H1 (cell line): ENCODE data around the gene MARCHF3. TPM values are rescaled to one million over a fixed set of nuclear protein-coding genes. Genes with fewer than 3 reads are reported as not detected.

Experiments
- CTCF ChIA-PET: fragments of 300-600 bp; sonication (Branson Sonifier 250); formaldehyde crosslinking; loops from one replicate; lab custom pipeline; 2021; ENCODE audit not compliant: partially characterized antibody; lab: Charles Lee
- POLR2A ChIA-PET: fragments of 300-600 bp; sonication (Branson Sonifier 250); formaldehyde crosslinking; loops from one replicate; lab custom pipeline; 2021; ENCODE audit warnings: inconsistent platforms; ENCODE audit not compliant: partially characterized antibody; lab: Charles Lee
- DNase-seq, 2 experiments: peaks; one replicate each; pipeline versions ENCODE4 v3.0.0 to v3.0.0-alpha.2; 2010 to 2022; ENCODE audit warnings: low spot score in 2 of 2, low read depth in 1 of 2, mixed read lengths in 1 of 2
- FAIRE-seq: peaks from 2 replicates; lab custom pipeline; 2011; peaks lifted over from hg19 to GRCh38; lab: Jason Lieb, UNC
- H2AFZ ChIP-seq: 2 replicates; pipeline ENCODE4 v1.8.1; 2012; ENCODE audit warnings: low read length, inconsistent platforms
- H2AK5ac ChIP-seq: 2 replicates; pipeline ENCODE4 v1.6.1; 2013; ENCODE audit warnings: low read depth, low read length
- H2BK120ac ChIP-seq: replicated peaks from 2 replicates; pipeline ENCODE3; 2013; ENCODE audit warnings: low read depth, low read length, inconsistent platforms
- H2BK12ac ChIP-seq: 2 replicates; pipeline ENCODE4 v1.6.1; 2013; ENCODE audit warnings: low read depth, low read length
- H2BK15ac ChIP-seq: 2 replicates; pipeline ENCODE4 v1.6.1; 2013; ENCODE audit warnings: low read length
- H2BK20ac ChIP-seq: 2 replicates; pipeline ENCODE4 v1.6.1; 2013; ENCODE audit warnings: low read length
- H2BK5ac ChIP-seq: 2 replicates; pipeline ENCODE4 v1.6.1; 2013; ENCODE audit warnings: low read depth, low read length
- H3K14ac ChIP-seq: 2 replicates; pipeline ENCODE4 v1.6.1; 2013; ENCODE audit warnings: inconsistent platforms; ENCODE audit not compliant: insufficient read length
- H3K18ac ChIP-seq: 2 replicates; pipeline ENCODE4 v1.6.1; 2013; ENCODE audit warnings: low read length; ENCODE audit errors: extremely low read depth
- H3K23ac ChIP-seq: 2 replicates; pipeline ENCODE4 v1.6.1; 2013; ENCODE audit warnings: inconsistent platforms; ENCODE audit not compliant: insufficient read length
- H3K23me2 ChIP-seq: 2 replicates; pipeline ENCODE4 v1.6.1; 2013; ENCODE audit warnings: low read depth, low read length
- H3K27ac ChIP-seq: 2 replicates; pipeline ENCODE4 v1.6.1; 2011; ENCODE audit warnings: low read depth, low read length, inconsistent platforms
- H3K27me3 ChIP-seq, 4 experiments: replicated peaks in 1 of 4; 1 replicate in 1 of 4; 2 replicates in 3 of 4; pipeline versions ENCODE4 v1.6.1 to v1.8.1; 2011 to 2013; ENCODE audit warnings: low read length in 3 of 4, mild to moderate bottlenecking in 3 of 4, inconsistent platforms in 2 of 4, mixed read lengths in 2 of 4, moderate library complexity in 1 of 4; ENCODE audit not compliant: control insufficient read depth in 3 of 4, insufficient read depth in 3 of 4; ENCODE audit errors: extremely low read depth in 1 of 4
- H3K36me3 ChIP-seq, 4 experiments: 2 replicates each; pipeline versions ENCODE4 v1.6.1 to v1.8.1; 2011 to 2013; ENCODE audit warnings: mild to moderate bottlenecking in 4 of 4, low read length in 3 of 4, moderate library complexity in 2 of 4, control low read depth in 1 of 4, inconsistent platforms in 1 of 4; ENCODE audit not compliant: insufficient read depth in 4 of 4, control insufficient read depth in 2 of 4
- H3K4ac ChIP-seq: replicated peaks from 2 replicates; pipeline ENCODE3; 2013; ENCODE audit warnings: low read length, low read depth, mixed read lengths, inconsistent platforms; ENCODE audit not compliant: insufficient read length
- H3K4me1 ChIP-seq, 4 experiments: replicated peaks in 1 of 4; 1 replicate in 1 of 4; 2 replicates in 3 of 4; pipeline versions ENCODE4 v1.6.1 to v1.8.1; 2011 to 2013; ENCODE audit warnings: low read length in 3 of 4, inconsistent platforms in 2 of 4, mixed read lengths in 1 of 4; ENCODE audit not compliant: insufficient read depth in 4 of 4, control insufficient read depth in 3 of 4
- H3K4me2 ChIP-seq, 2 experiments: 2 replicates each; pipeline versions ENCODE4 v1.6.1 to v1.8.1; 2011 to 2013; ENCODE audit warnings: low read depth in 2 of 2, low read length in 2 of 2, control low read depth in 1 of 2, inconsistent platforms in 1 of 2, mild to moderate bottlenecking in 1 of 2; ENCODE audit not compliant: insufficient read depth in 1 of 2
- H3K4me3 ChIP-seq, 4 experiments: fragments of 200-600, 300-600 bp in 1 of 4; sonication (generic), shearing (Covaris generic), sonication (Bioruptor Twin) in 1 of 4; 2 replicates each; pipeline versions ENCODE4 v1.5.1 to v1.8.1; 2011 to 2016; ENCODE audit warnings: low read length in 4 of 4, low read depth in 3 of 4, control low read depth in 2 of 4, inconsistent platforms in 2 of 4, mild to moderate bottlenecking in 2 of 4, mixed read lengths in 1 of 4, moderate library complexity in 1 of 4; ENCODE audit not compliant: insufficient read depth in 2 of 4; ENCODE audit errors: extremely low read depth in 1 of 4
- H3K56ac ChIP-seq: replicated peaks from 2 replicates; pipeline ENCODE3; 2013; ENCODE audit warnings: low read depth, mild to moderate bottlenecking, mixed read lengths, low read length, inconsistent platforms; ENCODE audit not compliant: insufficient read length
- H3K79me1 ChIP-seq: 2 replicates; pipeline ENCODE4 v1.6.1; 2013; ENCODE audit warnings: low read depth, low read length, control low read depth
- H3K79me2 ChIP-seq, 2 experiments: 2 replicates each; pipeline versions ENCODE4 v1.6.1 to v1.8.1; 2012 to 2013; ENCODE audit warnings: low read length in 2 of 2, mild to moderate bottlenecking in 2 of 2, inconsistent platforms in 1 of 2; ENCODE audit not compliant: insufficient read depth in 2 of 2, control insufficient read depth in 1 of 2
- H3K9ac ChIP-seq, 4 experiments: replicated peaks in 1 of 4; 1 replicate in 1 of 4; 2 replicates in 3 of 4; pipeline versions ENCODE4 v1.6.1 to v1.8.1; 2011 to 2013; ENCODE audit warnings: low read depth in 3 of 4, low read length in 3 of 4, control low read depth in 2 of 4, mild to moderate bottlenecking in 2 of 4, moderate library complexity in 2 of 4, inconsistent platforms in 1 of 4; ENCODE audit errors: extremely low read depth in 1 of 4
- H3K9me3 ChIP-seq, 2 experiments: 2 replicates each; pipeline versions ENCODE4 v1.6.1 to v1.8.1; 2012 to 2013; ENCODE audit warnings: mild to moderate bottlenecking in 2 of 2, moderate library complexity in 2 of 2, control low read depth in 1 of 2, inconsistent platforms in 1 of 2, low read depth in 1 of 2, low read length in 1 of 2, mixed read lengths in 1 of 2; ENCODE audit not compliant: insufficient read depth in 2 of 2
- H4K20me1 ChIP-seq, 2 experiments: replicated peaks in 1 of 2; 2 replicates each; pipeline versions ENCODE3 to v1.8.1; 2011 to 2013; ENCODE audit warnings: inconsistent platforms in 2 of 2, low read length in 2 of 2, mild to moderate bottlenecking in 1 of 2; ENCODE audit not compliant: insufficient read depth in 2 of 2, control insufficient read depth in 1 of 2
- H4K5ac ChIP-seq: 2 replicates; pipeline ENCODE4 v1.6.1; 2013; ENCODE audit warnings: low read length, low read depth, mixed read lengths, inconsistent platforms; ENCODE audit not compliant: insufficient read length
- H4K8ac ChIP-seq: 2 replicates; pipeline ENCODE4 v1.8.0; 2013; ENCODE audit warnings: mild to moderate bottlenecking, moderate library complexity, low read length, inconsistent platforms; ENCODE audit not compliant: insufficient read depth; ENCODE audit errors: extremely low read depth
- H4K91ac ChIP-seq: replicated peaks from 2 replicates; pipeline ENCODE3; 2013; ENCODE audit warnings: low read length, mixed read lengths, inconsistent platforms; ENCODE audit not compliant: insufficient read length
- BACH1 ChIP-seq: IDR thresholded peaks from 2 replicates; pipeline ENCODE4 v1.6.1; 2012; ENCODE audit warnings: low read length, improper control_type of control experiment
- CHD2 ChIP-seq: IDR thresholded peaks from 2 replicates; pipeline ENCODE4 v1.6.1; 2012; ENCODE audit warnings: low read length, improper control_type of control experiment
- EZH2 ChIP-seq: fragments of 200-600 bp; sonication (generic); IDR thresholded peaks from 2 replicates; pipeline ENCODE4 v1.7.1; 2012; ENCODE audit warnings: low read depth, mild to moderate bottlenecking, moderate library complexity, low read length, inconsistent platforms; ENCODE audit not compliant: severe bottlenecking
- GTF2F1 ChIP-seq: IDR thresholded peaks from 2 replicates; pipeline ENCODE4 v1.6.1; 2012; ENCODE audit warnings: low read depth, low read length, improper control_type of control experiment, borderline replicate concordance
- KDM5A ChIP-seq: fragments of 200-600 bp; IDR thresholded peaks from 2 replicates; pipeline ENCODE4 v1.7.1; 2012; ENCODE audit warnings: mild to moderate bottlenecking, low read length, inconsistent platforms, mixed read lengths
- NRF1 ChIP-seq: IDR thresholded peaks from 2 replicates; pipeline ENCODE4 v1.6.1; 2011; ENCODE audit warnings: mild to moderate bottlenecking, low read depth, low read length, improper control_type of control experiment
- SAP30 ChIP-seq: fragments of 300-600 bp; sonication (generic); IDR thresholded peaks from 2 replicates; pipeline ENCODE4 v1.7.1; 2012; ENCODE audit warnings: low read length, moderate library complexity, mild to moderate bottlenecking, inconsistent platforms; ENCODE audit not compliant: insufficient read depth, insufficient replicate concordance
- SP2 ChIP-seq: IDR thresholded peaks from 2 replicates; pipeline ENCODE4 v1.6.1; 2012; ENCODE audit warnings: mild to moderate bottlenecking, low read length, inconsistent platforms
- SUZ12 ChIP-seq: fragments of 200-600 bp; sonication (generic); IDR thresholded peaks from 2 replicates; pipeline ENCODE4 v1.6.1; 2012; ENCODE audit warnings: mild to moderate bottlenecking, inconsistent platforms, low read length, moderate library complexity, mixed read lengths
- polyA plus RNA-seq, 7 experiments: library from polyadenylated mRNA; depleted of rRNA in 3 of 7; stranded (reverse) in 5 of 7; unstranded in 2 of 7; fragments of >200 nt in 5 of 7; fragments of 200-250 nt in 2 of 7; gene quantifications; 1 replicate in 5 of 7; 2 replicates in 1 of 7; 4 replicates in 1 of 7; pipeline versions ENCODE4 v1.2.1 to v1.2.3, GENCODE V29; 2011 to 2013; ENCODE audit warnings: missing spikeins in 2 of 7, mixed read lengths in 2 of 7
- total RNA-seq: library from RNA; stranded (reverse); fragmentation: NEBNext Ultra II Directional; extraction: Animal tissue kit (Norgen Biotek cat#: 25700); gene quantifications from 2 replicates; pipeline ENCODE4 v1.2.1, GENCODE V29; 2021
- TF ChIP-seq, protein P1 (sequence below): IDR thresholded peaks from 2 replicates; pipeline ENCODE4 v1.6.1; 2012; ENCODE audit warnings: inconsistent platforms

The MARCHF3 gene
- total and polyA plus RNA-seq, 2 of the 8 experiments (the other 6 are each of a cell fraction or from before 2014, with no cell fraction given), result 12.0 to 16.9 TPM

- Histone ChIP-seq H3K9me3 (no peaks in the 10 kb centered on the region), H3K27ac (no peak overlapping the region), H3K79me1 (no peaks in the 10 kb centered on the region; the same call in 1 of the 2 replicates), H3K4me3 (no peak overlapping the region), H2BK20ac (no peak overlapping the region), H2BK5ac (no peak overlapping the region), H4K5ac (no peak overlapping the region), H3K4me2 (no peak overlapping the region), H2AFZ (no peak overlapping the region), H4K8ac (no peak overlapping the region), H2BK15ac (no peak overlapping the region), H4K91ac (no peak overlapping the region), H4K20me1 (peaks cover 0 to 1% of the 10 kb centered on the region in 2 experiments), H3K79me2 (peaks cover 0 to 10% of the 10 kb centered on the region in 2 experiments; a peak in 2 of 4 replicates), H3K56ac (no peak overlapping the region), H3K36me3 (no peaks in the 10 kb centered on the region), H2BK120ac (no peak overlapping the region), H2AK5ac (no peak overlapping the region), H3K23ac (no peak overlapping the region), H3K4ac (no peak overlapping the region), H3K27me3 (no peaks in the 10 kb centered on the region), H3K4me1 (no peaks in the 10 kb centered on the region; a peak in 1 of 7 replicates), H3K9ac (no peak overlapping the region), H2BK12ac (no peak overlapping the region), H3K23me2 (no peaks in the 10 kb centered on the region), H3K14ac (no peak overlapping the region), H3K18ac (no peak overlapping the region)
- POLR2A ChIA-PET, result no interaction called here
- CTCF ChIA-PET, result interaction anchor here (0.7 to 1.4 kb wide), 2 partner anchors 14 to 15 kb away, joined by 4 to 5 read pairs; no protein-coding TSS in a partner anchor
- no peak for FAIRE-seq
- DNase-seq, result no peak
- TF ChIP-seq GTF2F1, result no peak
- no peak for TF ChIP-seq KDM5A
- TF ChIP-seq, protein P1, sequence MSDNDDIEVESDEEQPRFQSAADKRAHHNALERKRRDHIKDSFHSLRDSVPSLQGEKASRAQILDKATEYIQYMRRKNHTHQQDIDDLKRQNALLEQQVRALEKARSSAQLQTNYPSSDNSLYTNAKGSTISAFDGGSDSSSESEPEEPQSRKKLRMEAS, result no peak
- no peak for TF ChIP-seq SAP30
- no peak for TF ChIP-seq SP2
- no peak for TF ChIP-seq EZH2
- TF ChIP-seq SUZ12, result no peak
- no peak for TF ChIP-seq CHD2
- TF ChIP-seq NRF1, result no peak
- no peak for TF ChIP-seq BACH1
Measured at GRCh38 chr5:127012916-127013315, 17.4 kb downstream of the MARCHF3 start.
